ENCODE data around the gene PACRG.

GRCh38 chr6:163328411-163328810 lies 600.6 kb downstream of the PACRG start:
- no peak for TF ChIP-seq CTCF (IDR thresholded peaks at IDR 0.05; ENCODE audit: poor library complexity, severe bottlenecking)
- TF ChIP-seq TAF1 (IDR thresholded peaks at IDR 0.05; ENCODE audit: low read depth), result no peak
- no peak for TF ChIP-seq POLR2AphosphoS5 (IDR thresholded peaks at IDR 0.05)
- no peak for TF ChIP-seq EP300 (conservative IDR thresholded peaks at IDR 0.05; ENCODE audit: poor library complexity, severe bottlenecking)
- TF ChIP-seq EZH2 (IDR thresholded peaks at IDR 0.05; ENCODE audit: borderline replicate concordance, insufficient read depth, low read length, poor library complexity, severe bottlenecking), result no peak
- no peak for TF ChIP-seq REST (IDR thresholded peaks at IDR 0.05; ENCODE audit: borderline replicate concordance)
- TF ChIP-seq SMC3 (conservative IDR thresholded peaks at IDR 0.05; ENCODE audit: poor library complexity), result no peak

Data from neural cell (in vitro differentiated cells).